ENCODE data around the gene PC.

DNA sequence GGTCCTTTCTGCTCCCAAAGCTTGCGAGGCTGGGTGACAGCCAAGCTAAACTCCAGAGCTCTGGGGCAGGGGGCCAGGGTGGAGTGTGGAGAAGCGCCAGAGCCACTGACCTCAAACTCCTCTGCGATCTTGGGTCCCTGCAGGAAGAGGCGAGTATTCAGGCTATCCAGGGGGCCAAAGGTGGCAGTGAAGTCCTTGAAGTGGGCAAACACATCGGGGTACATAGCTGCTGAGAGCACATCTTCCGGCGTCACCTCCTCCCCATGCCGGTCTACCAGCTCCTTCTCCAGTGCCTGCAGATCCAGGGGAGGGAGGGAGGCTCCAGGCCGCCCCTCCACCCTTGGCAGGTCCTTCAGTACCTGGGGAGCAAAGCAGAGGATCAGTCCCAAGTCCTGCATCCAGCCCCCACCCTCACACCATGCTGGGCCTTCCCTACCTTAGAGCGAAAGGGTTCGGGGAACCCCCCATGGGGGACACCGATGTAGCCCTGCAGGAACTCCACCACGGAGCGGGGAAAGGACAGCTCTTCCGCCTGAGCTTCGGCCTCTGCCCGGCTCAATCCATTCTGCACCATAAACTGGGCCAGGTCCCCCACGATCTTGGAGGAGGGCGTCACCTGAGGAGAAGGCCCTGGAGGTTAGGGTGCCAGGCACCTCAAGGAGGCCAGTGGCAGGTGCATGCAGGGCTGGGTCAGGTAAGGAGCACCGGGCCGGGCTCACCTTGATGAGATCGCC is 108.5 kb downstream of the PC start:
- TF ChIP-seq POLR2A (IDR thresholded peaks at IDR 0.05) = no peak
- TF ChIP-seq, protein P1, sequence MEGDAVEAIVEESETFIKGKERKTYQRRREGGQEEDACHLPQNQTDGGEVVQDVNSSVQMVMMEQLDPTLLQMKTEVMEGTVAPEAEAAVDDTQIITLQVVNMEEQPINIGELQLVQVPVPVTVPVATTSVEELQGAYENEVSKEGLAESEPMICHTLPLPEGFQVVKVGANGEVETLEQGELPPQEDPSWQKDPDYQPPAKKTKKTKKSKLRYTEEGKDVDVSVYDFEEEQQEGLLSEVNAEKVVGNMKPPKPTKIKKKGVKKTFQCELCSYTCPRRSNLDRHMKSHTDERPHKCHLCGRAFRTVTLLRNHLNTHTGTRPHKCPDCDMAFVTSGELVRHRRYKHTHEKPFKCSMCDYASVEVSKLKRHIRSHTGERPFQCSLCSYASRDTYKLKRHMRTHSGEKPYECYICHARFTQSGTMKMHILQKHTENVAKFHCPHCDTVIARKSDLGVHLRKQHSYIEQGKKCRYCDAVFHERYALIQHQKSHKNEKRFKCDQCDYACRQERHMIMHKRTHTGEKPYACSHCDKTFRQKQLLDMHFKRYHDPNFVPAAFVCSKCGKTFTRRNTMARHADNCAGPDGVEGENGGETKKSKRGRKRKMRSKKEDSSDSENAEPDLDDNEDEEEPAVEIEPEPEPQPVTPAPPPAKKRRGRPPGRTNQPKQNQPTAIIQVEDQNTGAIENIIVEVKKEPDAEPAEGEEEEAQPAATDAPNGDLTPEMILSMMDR (IDR thresholded peaks at IDR 0.05) = no peak

All from heart left ventricle (tissue), 13 donors.